HL-60 (cell line): ENCODE measurements around the gene PEX10.

Experiments used
- DNase-seq, 2 experiments: peaks; one replicate each; pipeline ENCODE4 v3.0.0-alpha.2; 2010 to 2020; ENCODE audit warnings: low read depth in 1 of 2, low spot score in 1 of 2
- H3K27ac ChIP-seq: fragments of 250-450 bp; sonication (Bioruptor Pico); replicated peaks from 2 replicates; pipeline ENCODE4 v1.5.1; 2020; ENCODE audit warnings: mild to moderate bottlenecking, moderate library complexity
- H3K27me3 ChIP-seq: fragments of 250-450 bp; sonication (Bioruptor Pico); 2 replicates; pipeline ENCODE4 v1.5.1; 2021; ENCODE audit warnings: mild to moderate bottlenecking, moderate library complexity; ENCODE audit not compliant: insufficient read depth, poor library complexity, severe bottlenecking
- H3K4me3 ChIP-seq: replicated peaks from 2 replicates; pipeline ENCODE4 v1.5.1; 2011; ENCODE audit warnings: mild to moderate bottlenecking, control low read depth, low read length; ENCODE audit not compliant: insufficient read depth
- GABPA ChIP-seq: IDR thresholded peaks from 2 replicates; pipeline ENCODE4 v1.6.1; 2012; ENCODE audit warnings: low read depth
- POLR2AphosphoS5 ChIP-seq: IDR thresholded peaks from 2 replicates; pipeline ENCODE4 v1.6.1; 2012; ENCODE audit warnings: low read depth
- SPI1 ChIP-seq: IDR thresholded peaks from 2 replicates; pipeline ENCODE4 v1.6.1; 2012; ENCODE audit warnings: low read depth, mild to moderate bottlenecking, borderline replicate concordance
- TF ChIP-seq, protein P1 (sequence below): IDR thresholded peaks from one replicate; pipeline ENCODE4 v1.5.1; 2011; ENCODE audit warnings: low read length, control low read depth, inconsistent platforms; ENCODE audit not compliant: insufficient read depth
- TF ChIP-seq, protein P2 (sequence below): IDR thresholded peaks from 2 replicates; pipeline ENCODE4 v1.6.1; 2012; ENCODE audit warnings: low read depth; ENCODE audit not compliant: insufficient replicate concordance

Gene PEX10

DNA sequence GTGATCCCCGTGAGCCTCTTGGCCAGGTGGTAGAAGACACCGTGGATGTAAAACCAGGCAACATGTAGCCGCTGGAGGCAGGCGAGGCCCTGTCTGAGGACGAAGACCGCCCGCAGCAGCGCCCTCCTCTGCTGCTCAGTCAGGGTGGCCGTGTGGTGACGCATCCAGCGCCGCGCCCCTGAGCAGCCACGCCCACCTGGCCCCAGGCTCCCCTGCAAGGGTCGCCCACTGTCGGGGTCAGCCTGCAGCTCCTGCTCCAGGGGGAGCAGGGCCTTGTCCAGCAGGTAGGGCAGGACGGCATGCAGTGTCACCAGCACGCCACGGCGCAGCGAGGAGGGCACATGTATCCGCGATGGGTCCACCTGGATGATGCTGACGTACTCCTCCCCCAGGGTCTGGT is 3.9 kb downstream of the PEX10 start:
- no peaks in the 10 kb centered on the region for H3K27me3 ChIP-seq
- DNase-seq, result no peak
- TF ChIP-seq, protein P1, sequence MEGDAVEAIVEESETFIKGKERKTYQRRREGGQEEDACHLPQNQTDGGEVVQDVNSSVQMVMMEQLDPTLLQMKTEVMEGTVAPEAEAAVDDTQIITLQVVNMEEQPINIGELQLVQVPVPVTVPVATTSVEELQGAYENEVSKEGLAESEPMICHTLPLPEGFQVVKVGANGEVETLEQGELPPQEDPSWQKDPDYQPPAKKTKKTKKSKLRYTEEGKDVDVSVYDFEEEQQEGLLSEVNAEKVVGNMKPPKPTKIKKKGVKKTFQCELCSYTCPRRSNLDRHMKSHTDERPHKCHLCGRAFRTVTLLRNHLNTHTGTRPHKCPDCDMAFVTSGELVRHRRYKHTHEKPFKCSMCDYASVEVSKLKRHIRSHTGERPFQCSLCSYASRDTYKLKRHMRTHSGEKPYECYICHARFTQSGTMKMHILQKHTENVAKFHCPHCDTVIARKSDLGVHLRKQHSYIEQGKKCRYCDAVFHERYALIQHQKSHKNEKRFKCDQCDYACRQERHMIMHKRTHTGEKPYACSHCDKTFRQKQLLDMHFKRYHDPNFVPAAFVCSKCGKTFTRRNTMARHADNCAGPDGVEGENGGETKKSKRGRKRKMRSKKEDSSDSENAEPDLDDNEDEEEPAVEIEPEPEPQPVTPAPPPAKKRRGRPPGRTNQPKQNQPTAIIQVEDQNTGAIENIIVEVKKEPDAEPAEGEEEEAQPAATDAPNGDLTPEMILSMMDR, result no peak
- TF ChIP-seq SPI1 (no peak), GABPA (no peak), POLR2AphosphoS5 (no peak)
- TF ChIP-seq, protein P2, sequence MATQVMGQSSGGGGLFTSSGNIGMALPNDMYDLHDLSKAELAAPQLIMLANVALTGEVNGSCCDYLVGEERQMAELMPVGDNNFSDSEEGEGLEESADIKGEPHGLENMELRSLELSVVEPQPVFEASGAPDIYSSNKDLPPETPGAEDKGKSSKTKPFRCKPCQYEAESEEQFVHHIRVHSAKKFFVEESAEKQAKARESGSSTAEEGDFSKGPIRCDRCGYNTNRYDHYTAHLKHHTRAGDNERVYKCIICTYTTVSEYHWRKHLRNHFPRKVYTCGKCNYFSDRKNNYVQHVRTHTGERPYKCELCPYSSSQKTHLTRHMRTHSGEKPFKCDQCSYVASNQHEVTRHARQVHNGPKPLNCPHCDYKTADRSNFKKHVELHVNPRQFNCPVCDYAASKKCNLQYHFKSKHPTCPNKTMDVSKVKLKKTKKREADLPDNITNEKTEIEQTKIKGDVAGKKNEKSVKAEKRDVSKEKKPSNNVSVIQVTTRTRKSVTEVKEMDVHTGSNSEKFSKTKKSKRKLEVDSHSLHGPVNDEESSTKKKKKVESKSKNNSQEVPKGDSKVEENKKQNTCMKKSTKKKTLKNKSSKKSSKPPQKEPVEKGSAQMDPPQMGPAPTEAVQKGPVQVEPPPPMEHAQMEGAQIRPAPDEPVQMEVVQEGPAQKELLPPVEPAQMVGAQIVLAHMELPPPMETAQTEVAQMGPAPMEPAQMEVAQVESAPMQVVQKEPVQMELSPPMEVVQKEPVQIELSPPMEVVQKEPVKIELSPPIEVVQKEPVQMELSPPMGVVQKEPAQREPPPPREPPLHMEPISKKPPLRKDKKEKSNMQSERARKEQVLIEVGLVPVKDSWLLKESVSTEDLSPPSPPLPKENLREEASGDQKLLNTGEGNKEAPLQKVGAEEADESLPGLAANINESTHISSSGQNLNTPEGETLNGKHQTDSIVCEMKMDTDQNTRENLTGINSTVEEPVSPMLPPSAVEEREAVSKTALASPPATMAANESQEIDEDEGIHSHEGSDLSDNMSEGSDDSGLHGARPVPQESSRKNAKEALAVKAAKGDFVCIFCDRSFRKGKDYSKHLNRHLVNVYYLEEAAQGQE, result no peak
- H3K4me3 ChIP-seq, result no peak overlapping the region
- H3K27ac ChIP-seq, result no peak overlapping the region

DNA sequence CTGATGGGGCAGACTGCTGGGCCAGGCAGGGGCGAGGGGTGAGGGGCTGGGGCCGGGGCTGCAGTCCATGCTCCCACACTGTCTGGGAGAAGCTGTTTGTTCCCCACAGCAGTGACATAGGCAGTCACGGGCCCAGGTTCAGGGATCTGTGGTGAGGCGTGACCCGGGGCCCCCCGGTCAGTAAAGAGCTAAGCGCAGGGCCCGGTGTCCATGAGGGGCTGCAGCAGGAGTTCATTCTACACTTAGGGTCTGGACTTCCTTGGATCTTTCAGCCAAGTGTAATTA is 4.4 kb downstream of the PEX10 start:
- no peaks in the 10 kb centered on the region for H3K27me3 ChIP-seq
- TF ChIP-seq, protein P1, result no peak
- TF ChIP-seq SPI1, result no peak
- no peak overlapping the region for H3K4me3 ChIP-seq
- no peak for DNase-seq
- H3K27ac ChIP-seq, result no peak overlapping the region

DNA sequence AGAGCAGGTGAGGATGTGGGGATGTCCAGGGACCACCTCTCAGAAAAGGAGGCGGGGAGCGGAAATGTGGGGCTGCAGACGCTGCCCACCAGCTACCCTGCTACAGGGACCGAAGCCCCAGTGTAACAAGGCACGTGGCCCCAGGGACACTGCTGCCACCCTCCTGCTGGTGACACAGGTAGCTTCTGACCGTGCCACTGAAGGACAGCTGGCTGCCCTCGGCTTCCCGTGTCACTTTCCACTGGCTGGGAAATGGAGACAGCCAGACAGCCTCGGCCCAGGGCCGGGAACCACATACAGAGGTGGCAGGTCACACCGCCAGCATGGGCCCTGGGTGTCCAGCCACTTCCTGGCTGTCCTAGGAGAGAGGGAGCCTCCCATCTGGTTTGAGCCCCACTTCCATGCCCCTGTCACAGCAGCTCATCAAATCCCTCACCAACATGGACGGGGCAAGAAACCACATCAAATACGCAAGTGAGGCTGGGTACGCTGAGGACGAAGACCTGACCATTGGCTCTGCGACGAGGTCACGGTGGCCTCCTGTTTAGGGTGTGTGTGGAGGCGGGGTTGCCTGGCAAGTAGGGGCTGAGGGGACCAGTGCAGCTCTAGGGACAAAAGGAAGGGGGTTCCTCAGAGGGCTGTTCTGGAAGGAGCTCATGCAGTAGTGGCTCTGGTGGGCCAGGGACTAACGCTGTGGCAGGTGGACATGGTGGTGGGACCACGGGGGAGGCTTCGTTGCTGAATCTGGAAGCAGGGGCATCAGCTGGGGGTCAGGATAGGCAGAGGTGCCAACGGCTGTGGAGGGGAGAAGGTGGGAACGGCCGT is 5.0 kb downstream of the PEX10 start:
- Histone ChIP-seq H3K27me3 (no peaks in the 10 kb centered on the region), H3K27ac (no peak overlapping the region), H3K4me3 (no peak overlapping the region)
- no peak for DNase-seq
- TF ChIP-seq SPI1, result no peak
- TF ChIP-seq, protein P2, result no peak
- no peak for TF ChIP-seq GABPA
- TF ChIP-seq POLR2AphosphoS5, result no peak
- TF ChIP-seq, protein P1, result no peak

DNA sequence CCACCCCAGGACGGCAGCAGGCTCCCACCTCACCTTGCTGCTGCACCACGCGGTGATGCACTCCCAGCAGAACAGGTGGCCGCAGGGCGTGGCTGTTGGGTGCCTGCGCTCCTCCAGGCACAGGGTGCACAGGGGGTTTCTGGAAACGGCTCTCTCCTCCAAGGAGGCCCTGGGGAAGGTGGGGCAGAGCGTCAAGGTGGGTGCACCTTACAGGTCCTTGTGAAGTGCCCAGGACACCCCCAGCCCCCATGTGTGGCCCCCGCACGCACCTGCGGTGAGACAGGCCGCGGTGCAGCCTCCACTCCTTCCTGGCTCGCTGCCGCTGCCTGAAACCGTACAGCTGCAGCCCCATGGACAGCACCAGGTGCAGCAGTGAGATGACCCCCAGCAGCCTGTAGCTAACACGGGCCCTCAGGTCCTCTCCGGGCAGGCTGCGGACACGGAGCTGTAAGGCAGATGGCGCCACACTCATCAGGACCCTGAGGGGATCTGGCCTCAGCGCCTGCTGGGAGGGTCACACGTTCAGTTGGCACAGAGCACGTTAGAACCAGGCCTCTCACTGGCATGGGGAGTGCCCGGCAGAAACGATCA is 5.8 kb downstream of the PEX10 start:
- Histone ChIP-seq H3K27me3 (no peaks in the 10 kb centered on the region), H3K27ac (no peak overlapping the region), H3K4me3 (no peak overlapping the region)
- TF ChIP-seq, protein P2, result no peak
- TF ChIP-seq, protein P1, result no peak
- TF ChIP-seq POLR2AphosphoS5 (no peak), SPI1 (no peak), GABPA (no peak)
- no peak for DNase-seq
